Cortex of kidney (tissue), 1 donor: ENCODE measurements around the gene PTH2R.
"Not testable (repeated sequence)": the region's sequence is repeated elsewhere in the genome, so short reads cannot be mapped to it uniquely, and the experiment has no call there.

Experiments used
- DNase-seq: peaks from one replicate; lab custom pipeline; 2025; lab: John Stamatoyannopoulos, UW

Gene PTH2R

DNA sequence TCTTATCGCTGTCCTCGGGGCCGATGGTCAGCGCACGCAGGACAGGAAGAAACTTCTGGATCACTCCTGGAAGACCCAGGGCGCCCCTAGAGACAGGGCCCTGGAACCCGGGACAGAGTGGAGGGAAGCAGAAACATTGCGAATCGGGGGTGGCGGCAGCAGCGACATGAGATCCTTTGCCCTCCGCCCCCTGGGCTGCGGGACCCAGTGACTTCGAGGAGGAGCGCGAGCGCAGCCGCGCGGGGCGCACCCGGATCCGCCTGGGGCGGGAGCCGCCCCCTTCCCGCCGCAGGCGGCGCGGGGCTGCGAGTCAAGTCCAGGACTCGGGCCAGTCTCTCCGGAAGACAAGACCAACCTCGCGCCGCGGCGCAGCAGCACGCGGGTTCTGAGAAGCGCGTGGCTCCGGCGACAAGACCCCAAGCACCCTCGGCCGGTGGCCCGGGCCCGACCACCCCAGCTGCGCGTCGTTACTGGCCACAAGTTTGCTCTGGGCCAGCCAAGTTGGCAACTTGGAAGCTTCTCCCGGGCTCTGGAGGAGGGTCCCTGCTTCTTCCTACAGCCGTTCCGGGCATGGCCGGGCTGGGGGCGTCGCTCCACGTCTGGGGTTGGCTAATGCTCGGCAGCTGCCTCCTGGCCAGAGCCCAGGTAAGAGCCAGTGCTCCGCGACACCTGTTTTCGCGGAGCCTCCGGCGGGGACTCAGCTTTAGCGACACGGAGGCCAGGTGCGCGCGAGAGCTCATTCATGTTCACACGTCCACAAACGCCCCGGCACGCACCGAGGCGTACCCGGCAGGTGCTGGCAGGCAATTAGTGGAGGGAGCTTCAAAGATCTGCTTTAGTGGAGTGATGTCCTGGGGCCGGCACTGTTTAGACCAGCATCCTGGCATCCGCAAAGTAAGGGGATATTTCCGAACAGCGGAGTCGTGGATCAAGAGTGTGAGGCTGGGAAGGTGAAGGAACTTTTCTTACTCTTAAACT lies at the start of gene PTH2R:
TSS of gene PTH2R (plus strand) at position 319 of the 978 bp plus-strand sequence. CDS start at position 571, 252 bp downstream.
- no peak for DNase-seq

- no peak for DNase-seq
These were observed 49.6 kb upstream of the PTH2R start for GRCh38 chr2:208356846-208357574.

DNA sequence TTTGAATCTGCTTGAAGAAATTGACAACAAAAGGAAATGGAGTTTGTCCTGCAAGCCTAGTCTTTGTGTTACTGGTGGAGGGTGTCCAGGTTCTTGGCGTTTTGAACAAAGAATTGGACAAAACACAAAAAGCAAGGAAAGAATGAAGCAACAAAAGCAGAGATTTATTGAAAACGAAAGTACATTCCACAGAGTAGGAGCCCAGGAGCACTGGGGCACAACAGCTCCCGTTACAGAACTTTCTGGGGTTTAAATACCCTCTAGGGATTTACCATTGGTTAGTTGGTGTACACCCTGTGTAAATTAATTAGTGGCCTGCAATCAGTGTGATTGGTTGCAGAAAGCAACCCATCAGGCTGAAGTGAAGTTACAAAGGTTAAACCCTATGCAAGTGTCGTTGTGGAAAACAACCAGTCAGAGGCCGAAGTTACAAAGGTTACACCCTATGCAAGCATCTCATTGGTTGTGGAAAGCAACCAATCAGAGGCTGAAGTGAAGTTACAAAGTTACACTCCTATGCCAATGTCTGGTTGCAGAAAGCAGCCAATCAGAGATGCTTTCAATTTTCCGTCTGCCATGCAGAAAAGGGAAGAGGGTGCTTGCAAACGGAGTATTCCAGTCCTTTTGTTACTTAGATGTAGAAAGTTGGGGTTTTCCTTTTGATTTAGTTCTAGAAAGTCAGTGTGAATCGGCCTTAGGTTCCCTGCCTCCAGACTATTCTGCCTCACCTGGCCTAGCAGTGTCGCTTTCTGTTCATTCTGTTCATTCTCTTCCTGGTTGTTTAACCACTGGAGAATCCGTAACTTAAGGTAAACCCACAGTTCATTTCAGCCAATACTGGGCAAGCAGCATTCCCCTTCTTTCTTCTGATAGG lies 47.6 kb upstream of the PTH2R start:
- DNase-seq = no peak

DNA sequence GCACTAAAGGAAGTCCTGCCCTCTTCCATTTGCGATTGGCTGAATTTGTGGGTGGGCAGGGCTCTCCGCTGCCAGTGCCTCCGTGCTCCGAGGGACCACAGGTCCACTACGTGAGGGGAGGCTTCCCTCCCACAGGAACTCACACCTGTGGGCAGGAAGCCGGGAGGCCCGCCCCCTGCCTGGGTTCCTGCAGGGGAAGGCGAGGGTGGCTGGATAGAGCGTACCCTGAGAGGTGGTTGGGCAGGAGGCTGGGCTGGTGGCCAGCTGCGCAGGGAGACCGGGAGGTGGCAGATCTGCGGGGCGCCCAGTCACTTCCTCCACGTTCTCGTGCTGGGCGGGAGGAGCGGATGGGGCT lies 47.0 kb upstream of the PTH2R start:
- no peak for DNase-seq

DNA sequence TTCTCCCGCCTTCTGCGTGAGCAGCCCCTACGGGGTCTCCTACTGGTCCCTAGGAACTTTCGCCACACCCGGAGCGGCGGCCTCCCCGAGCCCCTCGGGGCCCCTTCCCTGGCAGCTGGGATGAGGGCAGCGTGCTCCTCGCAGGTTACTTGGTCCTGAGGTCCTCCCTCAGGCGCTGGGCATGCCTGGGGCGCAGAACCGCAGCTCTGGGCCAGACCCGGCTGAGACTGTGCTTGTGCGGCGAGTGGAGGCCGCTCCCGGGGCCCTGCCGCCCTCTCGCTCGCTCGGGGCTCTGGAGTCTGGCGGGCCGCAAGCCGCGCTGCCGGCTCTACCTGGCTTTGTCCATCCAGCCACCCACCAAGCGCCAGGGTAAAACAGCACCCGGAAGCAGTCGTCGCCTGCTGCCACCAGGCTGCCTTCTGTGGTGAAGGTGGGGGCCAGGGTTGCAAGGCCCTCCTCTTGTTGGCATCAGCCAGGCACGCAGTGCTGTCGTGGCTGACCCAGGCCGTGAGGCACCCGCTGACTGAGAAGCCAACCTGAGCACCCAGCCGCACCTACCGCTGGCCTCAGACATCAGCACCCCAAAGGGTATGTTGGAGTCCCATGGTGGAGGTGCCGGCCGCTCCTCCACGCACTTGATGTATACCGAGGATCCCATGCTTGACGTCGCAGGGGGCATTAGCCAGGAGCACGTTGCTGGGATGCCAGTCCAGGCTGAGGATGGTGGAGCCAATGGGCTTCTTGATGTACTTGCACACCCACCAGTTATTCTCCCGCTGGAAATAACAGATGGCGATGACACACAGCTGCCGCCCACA lies 46.1 kb upstream of the PTH2R start:
- no peak for DNase-seq

DNA sequence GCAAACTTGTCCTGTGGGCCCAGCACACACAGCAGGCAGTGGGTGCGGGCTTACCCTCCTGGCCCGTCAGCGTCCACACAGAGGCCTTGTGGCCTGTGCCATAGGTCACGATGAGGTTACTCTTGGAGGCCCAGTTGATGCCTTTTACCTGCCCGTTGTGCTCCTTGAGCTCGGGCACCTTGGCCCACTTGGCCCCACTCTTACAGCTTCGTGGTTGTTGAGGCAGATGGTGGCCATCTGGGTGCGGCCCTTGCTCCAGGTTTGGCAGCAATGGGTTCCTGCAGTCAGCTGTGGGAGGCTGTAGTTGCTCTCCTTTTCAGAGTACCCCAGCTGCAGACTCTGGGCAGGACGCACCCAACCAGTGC lies 45.5 kb upstream of the PTH2R start:
- no peak for DNase-seq

GRCh38 chr2:208363485-208363884 lies 43.1 kb upstream of the PTH2R start:
- no peak for DNase-seq

DNA sequence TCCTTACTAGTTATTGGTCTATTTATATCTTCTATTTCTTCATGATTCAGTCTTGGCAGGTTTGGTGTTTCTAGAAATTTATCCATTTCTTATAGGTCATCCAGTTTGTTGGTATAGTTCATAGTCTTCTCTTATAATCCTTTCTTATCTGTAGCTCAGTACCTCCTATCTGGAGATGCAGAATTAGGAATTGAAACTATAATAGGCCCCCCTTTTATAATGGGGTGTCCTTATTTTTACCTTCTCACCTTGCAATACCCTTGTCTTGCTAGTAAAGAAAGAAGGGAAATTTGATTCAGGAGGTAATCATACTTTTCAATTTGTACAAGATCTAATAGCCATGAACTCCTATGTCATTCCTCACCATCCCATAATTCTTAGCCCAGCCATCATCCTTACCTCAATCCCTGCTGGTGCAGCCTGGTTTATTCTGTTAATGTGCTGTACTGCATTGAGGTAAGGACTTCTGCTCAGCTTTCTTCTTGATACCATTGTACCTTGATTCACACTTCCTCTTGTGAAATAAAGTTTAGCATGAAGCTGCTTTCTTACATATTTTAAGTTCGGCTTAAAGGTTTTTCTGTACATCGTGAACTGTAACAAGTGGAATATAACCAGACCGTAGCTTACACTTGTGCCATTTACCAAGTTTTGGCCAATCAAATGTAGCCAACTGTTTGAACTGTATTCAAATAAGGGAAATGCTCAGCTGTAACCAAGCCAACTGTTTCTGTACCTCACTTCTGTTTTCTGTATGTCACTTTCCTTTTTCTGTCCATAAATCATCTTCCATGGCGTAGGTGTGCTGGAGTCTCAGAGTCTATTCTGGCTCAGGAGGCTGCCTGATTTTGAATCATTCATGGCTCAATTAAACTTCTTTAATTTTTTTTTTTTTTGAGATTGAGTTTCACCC lies 40.1 kb upstream of the PTH2R start:
- no peak for DNase-seq

DNA sequence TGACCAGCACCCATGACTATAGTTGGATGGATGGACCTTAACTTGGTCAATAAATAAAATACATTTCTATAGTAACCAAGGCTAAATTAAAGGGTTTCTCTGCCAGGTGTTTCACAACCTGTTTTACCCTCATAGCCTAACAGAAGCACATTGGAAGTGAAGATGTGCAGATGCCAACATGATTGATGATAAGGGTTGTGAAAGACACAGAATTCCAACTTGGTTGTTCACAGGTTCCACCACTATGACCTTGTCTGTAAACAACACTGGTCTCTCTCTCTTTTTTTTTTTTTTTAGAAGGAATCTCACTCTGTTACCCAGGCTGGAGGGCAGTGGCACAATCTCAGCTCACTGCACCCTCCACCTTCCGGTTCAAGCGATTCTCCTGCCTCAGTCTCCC lies 37.5 kb upstream of the PTH2R start:
- DNase-seq = no peak

DNA sequence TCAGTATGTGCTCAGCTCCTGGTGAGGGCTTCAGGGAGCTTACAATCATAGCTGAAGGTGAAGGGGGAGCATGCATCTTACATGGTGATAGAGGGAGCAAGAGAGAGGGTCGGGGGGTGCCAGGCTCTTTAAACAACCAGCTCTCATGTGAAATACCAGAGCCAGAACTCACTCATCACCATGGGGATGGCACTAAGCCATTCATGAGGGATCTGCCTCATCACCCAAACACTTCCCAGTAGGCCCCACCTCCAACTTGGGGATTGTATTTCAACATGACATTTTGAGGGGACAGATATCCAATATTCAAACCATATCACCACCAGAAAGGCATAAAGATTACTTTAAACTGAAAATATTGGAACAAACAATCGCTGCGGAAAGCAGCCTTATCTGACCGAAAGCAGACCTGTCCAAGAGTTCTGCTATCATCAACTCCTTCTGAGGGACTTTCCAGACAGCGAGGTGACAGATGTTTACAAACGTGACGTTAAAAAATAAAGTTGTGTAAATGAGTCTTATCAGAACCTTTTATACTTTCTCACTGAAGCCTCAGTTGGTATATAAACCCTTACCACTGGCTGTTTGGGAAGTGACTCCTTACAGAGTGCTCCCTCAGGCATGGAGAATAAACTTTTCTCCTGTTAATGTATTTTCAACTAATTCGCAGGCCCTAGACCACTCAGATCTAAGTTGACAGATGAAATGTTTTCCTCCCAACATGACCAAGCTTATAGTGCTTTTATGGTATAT lies 35.5 kb upstream of the PTH2R start:
- DNase-seq = no peak

DNA sequence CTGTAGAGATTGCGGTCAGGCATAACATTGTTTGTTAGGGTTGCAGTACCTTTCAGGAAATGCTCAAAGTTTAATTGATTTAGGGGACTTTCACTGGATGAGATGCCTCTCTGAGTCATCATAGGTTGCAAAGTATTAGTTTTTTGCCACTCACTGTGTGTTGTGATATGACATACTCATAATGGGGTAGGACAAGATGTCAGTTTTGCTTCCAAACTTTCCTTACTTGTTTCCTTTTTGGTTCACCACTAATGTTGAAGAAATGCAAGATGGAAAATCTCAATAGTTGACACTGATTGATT lies 35.0 kb upstream of the PTH2R start:
- DNase-seq = no peak

DNA sequence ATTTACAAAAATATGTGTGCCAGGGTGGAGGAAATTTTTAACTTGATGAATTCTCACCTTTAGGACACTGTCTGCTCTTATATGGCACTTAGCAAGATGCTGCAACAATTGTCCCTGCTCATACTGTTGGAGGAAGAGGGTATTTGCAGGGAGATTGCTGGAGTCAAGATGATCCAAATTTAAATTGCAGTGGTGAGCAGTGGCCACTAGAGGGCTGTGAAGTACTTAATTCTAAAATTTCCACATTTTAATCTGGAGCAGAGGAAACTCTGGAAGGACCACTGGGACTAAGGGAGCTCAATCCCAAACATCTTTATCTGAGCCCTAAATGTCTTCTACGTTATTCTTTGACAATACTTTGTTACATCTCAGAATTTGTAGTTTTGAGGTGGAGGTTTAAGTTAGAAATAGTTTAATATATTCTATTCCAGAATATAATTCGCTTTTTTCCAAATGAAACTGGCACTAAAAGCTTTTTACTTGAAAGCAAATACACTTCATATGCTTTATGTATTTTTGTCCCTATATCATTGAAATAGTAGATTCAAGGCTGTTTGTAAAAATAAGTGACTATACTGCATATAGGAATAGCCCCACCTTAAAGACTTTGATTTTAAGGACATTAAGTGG lies 33.0 kb upstream of the PTH2R start:
- no peak for DNase-seq

DNA sequence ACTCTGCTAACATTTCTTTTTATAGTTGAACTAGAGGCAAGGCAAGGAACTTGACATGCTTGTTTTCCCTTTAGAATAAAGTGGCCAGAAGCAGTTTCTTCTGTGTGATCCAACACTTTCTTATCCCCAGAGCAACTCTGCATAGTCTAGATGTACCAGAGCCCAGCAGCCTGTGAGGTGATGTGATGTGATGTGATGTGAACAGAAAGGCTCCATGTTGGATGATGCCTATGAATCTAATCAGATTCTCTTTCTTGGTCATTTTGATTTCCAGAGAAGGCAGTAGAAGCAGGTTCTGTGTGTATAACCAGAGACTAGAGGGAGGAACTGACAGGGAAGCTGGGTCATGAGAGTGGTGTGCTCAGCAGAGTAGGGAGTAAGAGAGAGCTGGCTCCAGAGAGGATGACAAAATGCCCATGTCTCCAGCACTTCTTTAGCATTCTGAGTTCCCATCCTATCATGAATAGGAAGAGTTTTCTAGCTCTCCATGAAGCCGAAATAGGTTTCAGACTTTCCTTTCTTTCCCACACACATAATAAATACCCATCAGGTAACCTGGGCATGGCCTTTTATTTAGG lies 31.0 kb upstream of the PTH2R start:
- no peak for DNase-seq

GRCh38 chr2:208377344-208377860 lies 29.2 kb upstream of the PTH2R start:
- DNase-seq = not testable (repeated sequence)

DNA sequence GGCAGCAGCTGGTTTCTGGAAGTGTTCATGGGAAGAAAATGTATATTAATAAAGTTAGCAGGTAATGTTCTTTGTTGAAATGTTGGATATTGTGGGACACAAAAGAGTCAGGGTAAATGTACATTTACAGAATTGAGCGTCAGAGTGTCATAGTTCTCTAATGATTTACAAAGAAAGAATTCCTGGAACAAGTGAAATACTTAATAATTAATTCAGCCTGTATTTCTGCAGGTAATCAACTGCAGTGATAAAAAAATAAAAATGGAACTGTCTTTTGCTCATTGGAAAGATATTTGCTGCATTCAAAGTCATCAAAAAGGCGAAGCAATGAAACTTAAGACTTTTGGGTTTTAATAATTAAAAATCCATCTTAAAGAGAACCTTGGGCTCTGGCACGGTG lies 27.4 kb upstream of the PTH2R start:
- DNase-seq = no peak

GRCh38 chr2:208384637-208385036 lies 22.0 kb upstream of the PTH2R start:
- no peak for DNase-seq

GRCh38 chr2:208386541-208386940 lies 20.1 kb upstream of the PTH2R start:
- DNase-seq = no peak

- DNase-seq = no peak
These were observed 16.7 kb upstream of the PTH2R start for GRCh38 chr2:208389940-208390339.

DNA sequence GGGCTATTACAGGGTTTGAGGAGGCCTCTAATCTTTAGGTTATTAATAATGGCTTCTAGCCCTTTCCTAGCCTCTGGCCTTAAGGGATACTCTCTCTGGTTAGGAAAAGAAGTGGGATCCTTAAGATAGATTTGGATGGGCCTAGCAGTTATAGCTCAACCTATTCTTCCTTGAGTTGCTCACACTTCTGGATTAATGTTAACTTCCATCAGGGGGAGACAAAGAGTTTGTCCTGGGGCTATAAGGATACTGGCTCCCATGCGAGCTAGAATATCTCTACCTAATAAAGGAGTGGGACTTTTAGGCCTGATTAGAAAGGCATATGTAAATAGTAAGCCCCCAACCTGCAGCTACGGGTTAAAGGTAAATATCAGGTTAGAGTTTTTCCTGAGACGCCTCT lies 14.3 kb upstream of the PTH2R start:
- no peak for DNase-seq
